Sigmoid colon (tissue), 7 donors: ENCODE results near the gene RNFT2. TPM values are rescaled to one million over a fixed set of nuclear protein-coding genes. Genes with fewer than 3 reads are reported as not detected.

ENCODE experiments used
- DNase-seq: peaks from one replicate; pipeline ENCODE4 v3.0.0-alpha.2; 2019
- H3K27ac ChIP-seq, 4 donors: fragments of 200-600 bp; sonication (generic); one replicate each; pipeline ENCODE4 v1.5.1; 2016 to 2019; ENCODE audit warnings: mild to moderate bottlenecking in 1 of 4
- H3K27me3 ChIP-seq, 3 donors: fragments of 200-600 bp; sonication (generic); one replicate each; pipeline ENCODE4 v1.5.1; 2019; ENCODE audit warnings: mild to moderate bottlenecking in 1 of 3
- H3K36me3 ChIP-seq, 4 donors: fragments of 200-600 bp; sonication (generic); one replicate each; pipeline ENCODE4 v1.5.1; 2016 to 2019
- H3K4me1 ChIP-seq, 4 donors: fragments of 200-600 bp; sonication (generic); one replicate each; pipeline ENCODE4 v1.5.1; 2017 to 2019
- H3K4me3 ChIP-seq, 4 donors: fragments of 200-600 bp; sonication (generic); one replicate each; pipeline ENCODE4 v1.5.1; 2017 to 2019; ENCODE audit warnings: mild to moderate bottlenecking in 2 of 4, moderate library complexity in 1 of 4
- H3K9me3 ChIP-seq, 4 donors: fragments of 200-600 bp in 3 of 4; sonication (generic) in 3 of 4; one replicate each; pipeline versions ENCODE4 v1.5.1 to v1.6.1; 2013 to 2019
- EP300 ChIP-seq, 4 donors: sonication (generic); formaldehyde crosslinking; IDR thresholded peaks; one replicate each; pipeline ENCODE4 v1.6.1; 2017; ENCODE audit warnings: antibody characterized with exemption in 4 of 4
- POLR2A ChIP-seq, 2 donors: fragments of 450-650 bp; IDR thresholded peaks; one replicate each; pipeline ENCODE4 v1.6.1; 2016; ENCODE audit warnings: antibody characterized with exemption in 2 of 2, mild to moderate bottlenecking in 2 of 2, moderate library complexity in 2 of 2
- POLR2AphosphoS5 ChIP-seq, 4 donors: sonication (generic); formaldehyde crosslinking; IDR thresholded peaks; one replicate each; pipeline ENCODE4 v1.6.1; 2017; ENCODE audit warnings: antibody characterized with exemption in 4 of 4
- WGBS, 2 donors: extraction: QIAGEN DNeasy Blood & Tissue Kit; methylation state at CpG; one replicate each; pipeline ENCODE4 v1.1.7; 2013; 5-methylcytosine and 5-hydroxymethylcytosine counted together
- intact Hi-C: fragments of 100-400 bp; cut with DNase I; formaldehyde crosslinking; loops from one replicate; pipeline ENCODE4 v1.15.1; 2023
- polyA plus RNA-seq, 3 donors: library from polyadenylated mRNA; stranded (reverse); fragments of 200-250 nt; gene quantifications; one replicate each; pipeline ENCODE4 v1.2.3, GENCODE V29; 2013
- total RNA-seq, 4 donors: library from RNA; depleted of rRNA; stranded (reverse); fragments of >200 nt; gene quantifications; one replicate each; pipeline ENCODE4 v1.1.0, GENCODE V29; 2016
- TF ChIP-seq, protein P1 (sequence below), 4 experiments: fragments of 450-650 bp in 3 of 4; fragments of 200-600 bp in 1 of 4; IDR thresholded peaks; one replicate each; pipeline ENCODE4 v1.5.1; 2016 to 2019; ENCODE audit warnings: antibody characterized with exemption in 4 of 4, mild to moderate bottlenecking in 3 of 4, moderate library complexity in 2 of 4
- donor health status: healthy with polysubstance abuse.
- donor health status: Bipolar disorder and iron deficiency.
- donor health status: healthy.

RNFT2 gene
- total and polyA plus RNA-seq, 7 donors, result 0.36 to 4.3 (median 1.1) TPM

DNA sequence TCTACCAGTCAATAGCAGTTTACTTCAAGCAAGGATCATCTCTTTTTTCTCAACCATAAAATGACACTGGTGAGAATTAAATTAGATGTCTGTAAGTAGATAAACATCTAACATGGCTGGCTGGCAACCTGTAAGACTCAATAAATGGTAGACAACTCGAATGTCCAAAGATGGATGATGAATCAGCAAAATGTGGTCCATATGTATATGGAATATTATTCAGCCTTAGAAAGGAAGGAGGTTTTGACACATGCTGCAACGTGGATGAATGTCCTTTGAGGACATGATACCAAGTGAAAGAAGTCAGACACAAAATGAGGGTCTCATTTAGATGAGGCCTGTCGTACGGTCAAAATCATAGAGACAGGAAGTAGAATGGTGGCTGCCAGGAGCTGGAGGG is 46.5 kb upstream of the RNFT2 start:
- TF ChIP-seq POLR2A (IDR thresholded peaks at IDR 0.05) (no peak), POLR2AphosphoS5 (IDR thresholded peaks at IDR 0.05) (no peak), EP300 (IDR thresholded peaks at IDR 0.05) (no peak)
- TF ChIP-seq, protein P1, sequence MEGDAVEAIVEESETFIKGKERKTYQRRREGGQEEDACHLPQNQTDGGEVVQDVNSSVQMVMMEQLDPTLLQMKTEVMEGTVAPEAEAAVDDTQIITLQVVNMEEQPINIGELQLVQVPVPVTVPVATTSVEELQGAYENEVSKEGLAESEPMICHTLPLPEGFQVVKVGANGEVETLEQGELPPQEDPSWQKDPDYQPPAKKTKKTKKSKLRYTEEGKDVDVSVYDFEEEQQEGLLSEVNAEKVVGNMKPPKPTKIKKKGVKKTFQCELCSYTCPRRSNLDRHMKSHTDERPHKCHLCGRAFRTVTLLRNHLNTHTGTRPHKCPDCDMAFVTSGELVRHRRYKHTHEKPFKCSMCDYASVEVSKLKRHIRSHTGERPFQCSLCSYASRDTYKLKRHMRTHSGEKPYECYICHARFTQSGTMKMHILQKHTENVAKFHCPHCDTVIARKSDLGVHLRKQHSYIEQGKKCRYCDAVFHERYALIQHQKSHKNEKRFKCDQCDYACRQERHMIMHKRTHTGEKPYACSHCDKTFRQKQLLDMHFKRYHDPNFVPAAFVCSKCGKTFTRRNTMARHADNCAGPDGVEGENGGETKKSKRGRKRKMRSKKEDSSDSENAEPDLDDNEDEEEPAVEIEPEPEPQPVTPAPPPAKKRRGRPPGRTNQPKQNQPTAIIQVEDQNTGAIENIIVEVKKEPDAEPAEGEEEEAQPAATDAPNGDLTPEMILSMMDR (IDR thresholded peaks at IDR 0.05), result no peak
- DNase-seq, result no peak
- Histone ChIP-seq H3K4me3 (no peak overlapping the region), H3K4me1 (peaks cover 0 to 7% (median 3%) of the 10 kb centered on the region in 4 donors), H3K9me3 (no peaks in the 10 kb centered on the region), H3K27me3 (peaks cover 0 to 41% (median 15%) of the 10 kb centered on the region in 3 donors), H3K27ac (no peak overlapping the region), H3K36me3 (no peaks in the 10 kb centered on the region)
- intact Hi-C loops, result no loop called here
- WGBS, 2 donors, result 85 to 87% methylated on average over 4 of the region's 4 CpGs

GRCh38 chr12:116692605-116693004 is 45.5 kb upstream of the RNFT2 start:
- intact Hi-C loops, result no loop called here
- no peak for DNase-seq
- peaks cover 0 to 7% (median 3%) of the 10 kb centered on the region in 4 donors for H3K4me1 ChIP-seq

GRCh38 chr12:116693286-116694227 is 44.6 kb upstream of the RNFT2 start:
- no peaks in the 10 kb centered on the region for H3K36me3 ChIP-seq
- TF ChIP-seq POLR2AphosphoS5 (IDR thresholded peaks at IDR 0.05) (no peak), EP300 (IDR thresholded peaks at IDR 0.05) (no peak), POLR2A (IDR thresholded peaks at IDR 0.05) (no peak)
- H3K27me3 ChIP-seq, result peaks cover 0 to 41% (median 15%) of the 10 kb centered on the region in 3 donors
- no peak overlapping the region for H3K27ac ChIP-seq
- 18 to 31% methylated on average over 34 of the region's 34 CpGs for WGBS, 2 donors
- intact Hi-C loops, result no loop called here
- H3K9me3 ChIP-seq, result no peaks in the 10 kb centered on the region
- peaks cover 0 to 9% (median 5%) of the 10 kb centered on the region in 4 donors for H3K4me1 ChIP-seq
- H3K4me3 ChIP-seq, result peak overlapping the region in 1 of 4 donors; percentile 9
- DNase-seq, result no peak

More at GRCh38 chr12:116692605-116693004, 45.5 kb upstream of the RNFT2 start:
- Histone ChIP-seq H3K36me3 (no peaks in the 10 kb centered on the region), H3K4me3 (no peak overlapping the region), H3K27ac (no peak overlapping the region), H3K27me3 (peaks cover 0 to 41% (median 15%) of the 10 kb centered on the region in 3 donors), H3K9me3 (no peaks in the 10 kb centered on the region)
- no peak for TF ChIP-seq POLR2AphosphoS5 (IDR thresholded peaks at IDR 0.05)
- no peak for TF ChIP-seq EP300 (IDR thresholded peaks at IDR 0.05)
- TF ChIP-seq, protein P1 (IDR thresholded peaks at IDR 0.05), result no peak
- TF ChIP-seq POLR2A (IDR thresholded peaks at IDR 0.05), result no peak
- 27 to 43% methylated on average over 3 of the region's 3 CpGs for WGBS, 2 donors

- Histone ChIP-seq H3K4me3 (no peak overlapping the region), H3K36me3 (no peaks in the 10 kb centered on the region), H3K9me3 (no peaks in the 10 kb centered on the region), H3K27ac (no peak overlapping the region), H3K4me1 (peaks cover 0 to 13% (median 6%) of the 10 kb centered on the region in 4 donors), H3K27me3 (peaks cover 0 to 39% (median 15%) of the 10 kb centered on the region in 3 donors)
- TF ChIP-seq, protein P1 (IDR thresholded peaks at IDR 0.05), result no peak
- TF ChIP-seq POLR2AphosphoS5 (IDR thresholded peaks at IDR 0.05) (no peak), POLR2A (IDR thresholded peaks at IDR 0.05) (no peak), EP300 (IDR thresholded peaks at IDR 0.05) (no peak)
- DNase-seq, result no peak
- intact Hi-C loops, result no loop called here
- 75 to 81% methylated on average over 22 of the region's 22 CpGs for WGBS, 2 donors
These were observed 43.3 kb upstream of the RNFT2 start for GRCh38 chr12:116694653-116695463.

DNA sequence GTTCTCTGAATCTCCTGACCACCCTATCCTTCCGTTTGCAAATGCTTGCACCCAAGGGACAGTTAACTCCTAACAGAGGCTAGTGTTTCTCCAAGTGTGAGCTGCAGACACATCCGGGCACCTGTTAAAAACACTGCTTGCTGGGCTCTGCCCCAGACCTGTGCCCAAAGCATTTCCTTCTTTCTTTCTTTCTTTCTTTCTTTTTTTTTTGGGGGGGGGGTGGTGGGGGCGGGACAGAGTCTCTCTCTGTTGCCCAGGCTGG is 42.7 kb upstream of the RNFT2 start:
- no peak for DNase-seq
- intact Hi-C loops, result no loop called here
- Histone ChIP-seq H3K4me3 (no peak overlapping the region), H3K27me3 (peaks cover 0 to 34% (median 15%) of the 10 kb centered on the region in 3 donors), H3K27ac (no peak overlapping the region), H3K36me3 (no peaks in the 10 kb centered on the region), H3K9me3 (no peaks in the 10 kb centered on the region), H3K4me1 (peaks cover 0 to 13% (median 6%) of the 10 kb centered on the region in 4 donors)
- 49 to 72% methylated on average over 3 of the region's 3 CpGs for WGBS, 2 donors
- no peak for TF ChIP-seq EP300 (IDR thresholded peaks at IDR 0.05)
- no peak for TF ChIP-seq POLR2AphosphoS5 (IDR thresholded peaks at IDR 0.05)
- TF ChIP-seq, protein P1 (IDR thresholded peaks at IDR 0.05), result no peak
- TF ChIP-seq POLR2A (IDR thresholded peaks at IDR 0.05), result no peak
